CMK (cell line): Measurements from ENCODE around the gene DNAL4.

Experiments used
- DNase-seq: peaks from one replicate; pipeline ENCODE4 v3.0.0-alpha.2; 2010; ENCODE audit warnings: low read depth

DNAL4 gene

GRCh38 chr22:38756711-38757463, 37.1 kb downstream of the DNAL4 start:
- DNase-seq: no peak

GRCh38 chr22:38755911-38756532, 37.9 kb downstream of the DNAL4 start, which contains the start of gene SUN2:
Gene SUN2, minus strand, starts transcription at chr22:38755998. Its CDS starts 3,370 bp downstream, at chr22:38752628.
- DNase-seq: peak; percentile 74

- no peak for DNase-seq
These were observed 38.6 kb downstream of the DNAL4 start for GRCh38 chr22:38755155-38755910.

- DNase-seq: no peak
These were observed 39.2 kb downstream of the DNAL4 start for GRCh38 chr22:38754751-38755154.

DNA sequence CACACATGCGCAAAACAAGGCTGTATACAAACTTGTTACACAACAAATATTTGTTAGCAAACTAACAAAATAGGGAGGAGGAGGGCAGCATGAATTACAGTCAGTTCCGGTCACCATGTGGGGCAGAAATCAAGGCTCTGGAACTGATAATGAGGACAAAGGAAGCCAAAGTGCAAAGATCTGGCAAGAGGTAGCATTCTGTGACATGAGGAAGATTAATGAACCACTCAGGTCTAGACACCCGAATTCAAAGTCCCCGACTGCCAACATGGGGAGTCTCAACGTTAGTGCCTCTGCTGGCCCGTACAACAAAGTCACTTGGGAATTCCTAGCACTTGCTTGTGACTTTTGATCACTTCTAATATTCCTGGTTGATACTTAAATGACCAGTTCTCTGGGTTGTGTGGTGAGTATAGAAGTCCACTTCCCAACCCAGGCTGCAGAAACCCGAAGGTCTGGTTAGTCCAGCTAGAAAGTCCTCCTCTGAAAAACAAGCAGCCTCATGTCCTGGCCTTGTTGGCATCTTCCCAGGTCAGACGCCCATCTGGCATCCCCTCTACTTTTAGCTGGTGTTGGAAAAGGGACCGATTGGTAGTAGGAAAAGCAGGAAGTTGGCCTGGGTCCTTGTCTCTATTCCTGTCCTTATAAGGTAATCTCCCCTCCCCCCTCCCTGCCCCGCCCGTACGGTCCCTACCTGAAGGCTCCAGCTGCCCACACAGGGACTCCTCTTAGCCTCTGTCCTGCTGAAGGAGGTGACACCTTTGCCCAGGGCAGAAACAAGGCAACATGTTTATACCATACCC, 39.8 kb downstream of the DNAL4 start:
- DNase-seq: no peak

DNA sequence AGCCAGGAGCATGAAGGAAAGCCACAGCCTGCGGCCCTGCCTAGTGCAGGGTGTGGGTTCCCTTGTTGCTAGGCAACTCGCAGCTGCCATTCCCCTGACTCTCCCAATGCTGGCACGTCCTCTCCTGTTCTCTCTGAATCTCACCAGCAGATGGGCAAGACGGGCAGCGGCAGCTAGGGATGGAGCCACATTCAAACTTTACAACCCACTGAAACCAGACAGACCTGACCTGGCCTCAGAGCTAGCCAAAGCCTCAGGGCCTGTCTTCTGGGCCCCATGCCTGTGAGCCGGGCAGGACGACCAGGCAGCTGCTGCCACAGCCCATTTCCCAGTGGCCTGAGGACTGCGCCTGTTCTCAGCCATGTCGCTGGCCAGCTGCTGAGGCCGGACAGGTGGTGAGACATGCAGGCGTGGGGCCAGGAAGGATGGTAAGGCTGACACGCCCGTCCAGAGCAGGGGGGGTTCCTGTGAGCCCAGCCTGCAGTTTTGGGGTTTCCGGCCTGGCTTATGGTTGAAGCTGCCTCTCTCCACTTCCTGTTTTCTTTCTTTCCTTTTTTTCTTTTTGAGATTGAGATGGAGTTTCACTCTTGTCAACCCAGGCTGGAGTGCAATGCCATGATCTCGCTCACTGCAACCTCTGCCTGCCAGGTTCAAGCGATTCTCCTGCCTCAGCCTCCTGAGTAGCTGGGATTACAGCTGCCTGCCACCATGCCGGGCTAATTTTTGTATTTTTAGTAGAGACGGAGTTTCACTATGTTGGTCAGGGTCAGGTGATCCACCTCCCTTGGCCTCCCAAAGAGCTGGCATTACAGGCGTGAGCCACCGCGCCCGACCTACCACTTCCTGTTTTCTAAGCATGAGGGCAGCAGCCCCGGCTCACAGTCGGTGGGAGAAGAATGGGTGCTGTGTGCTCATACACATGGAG, 42.3 kb downstream of the DNAL4 start:
- DNase-seq: no peak

- no peak for DNase-seq
These were observed 42.9 kb downstream of the DNAL4 start for GRCh38 chr22:38751066-38751421.

DNA sequence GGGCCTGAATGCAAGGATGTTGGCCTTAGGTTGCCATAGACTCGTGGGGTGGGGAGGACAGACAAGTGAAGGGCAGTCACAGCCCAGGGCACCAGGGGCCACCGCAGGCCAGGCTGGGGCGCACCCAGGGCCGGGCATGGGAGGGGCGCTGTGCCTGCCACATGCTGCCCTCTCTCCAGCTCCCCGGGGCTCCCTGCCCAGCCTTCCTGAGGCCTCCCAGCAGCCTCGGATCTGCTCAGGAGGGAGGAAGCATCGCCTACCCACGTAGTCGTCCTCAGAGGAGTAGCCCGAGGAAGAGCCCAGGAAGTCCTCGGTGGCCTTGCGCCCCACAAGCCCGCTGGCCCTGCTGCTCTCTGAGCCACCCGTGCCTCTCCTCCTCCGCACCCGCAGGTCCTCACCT, 43.3 kb downstream of the DNAL4 start:
- DNase-seq: no peak

- no peak for DNase-seq
These were observed 43.8 kb downstream of the DNAL4 start for GRCh38 chr22:38750104-38750503.

- no peak for DNase-seq
These were observed 45.3 kb downstream of the DNAL4 start for GRCh38 chr22:38748487-38749136.

DNA sequence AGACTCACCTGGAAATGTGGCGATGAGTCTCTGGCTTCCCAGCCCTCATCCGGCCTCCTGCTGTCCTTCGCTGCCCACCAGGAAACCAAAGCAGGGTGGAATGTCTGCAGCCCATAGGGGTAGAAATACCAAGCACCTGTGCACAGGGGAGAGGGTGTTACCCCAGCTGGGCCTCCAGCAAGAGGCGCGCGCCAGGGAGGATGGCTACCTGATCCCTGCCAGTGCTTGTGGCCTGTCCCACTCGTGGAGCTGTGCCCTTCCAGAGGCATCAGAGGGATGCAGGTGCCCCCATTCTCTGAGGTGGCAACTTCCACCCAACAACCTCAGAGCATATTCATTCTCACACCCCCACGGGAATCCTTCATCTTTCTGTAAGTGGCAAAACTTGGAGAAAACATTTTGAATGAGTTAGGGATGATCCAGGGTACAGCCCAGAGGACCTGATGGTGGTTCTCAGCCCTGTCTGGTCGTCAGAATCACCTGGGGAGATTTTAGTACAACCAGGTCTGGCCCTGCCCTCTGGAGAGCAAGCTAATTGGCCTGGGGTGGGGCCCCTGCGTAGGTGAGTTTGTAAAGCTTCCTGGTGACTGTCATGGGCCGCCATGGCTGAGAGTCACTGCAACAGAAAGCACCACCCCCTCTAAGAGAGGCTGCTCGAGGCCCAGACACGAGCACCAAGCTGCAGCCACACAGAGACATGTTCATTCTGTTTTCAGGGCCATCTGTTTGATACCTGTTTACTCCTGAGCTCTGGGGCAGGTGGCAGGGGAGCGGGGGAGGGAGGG, 48.1 kb downstream of the DNAL4 start:
- no peak for DNase-seq

GRCh38 chr22:38744981-38745380, 49.0 kb downstream of the DNAL4 start:
- DNase-seq: no peak

DNA sequence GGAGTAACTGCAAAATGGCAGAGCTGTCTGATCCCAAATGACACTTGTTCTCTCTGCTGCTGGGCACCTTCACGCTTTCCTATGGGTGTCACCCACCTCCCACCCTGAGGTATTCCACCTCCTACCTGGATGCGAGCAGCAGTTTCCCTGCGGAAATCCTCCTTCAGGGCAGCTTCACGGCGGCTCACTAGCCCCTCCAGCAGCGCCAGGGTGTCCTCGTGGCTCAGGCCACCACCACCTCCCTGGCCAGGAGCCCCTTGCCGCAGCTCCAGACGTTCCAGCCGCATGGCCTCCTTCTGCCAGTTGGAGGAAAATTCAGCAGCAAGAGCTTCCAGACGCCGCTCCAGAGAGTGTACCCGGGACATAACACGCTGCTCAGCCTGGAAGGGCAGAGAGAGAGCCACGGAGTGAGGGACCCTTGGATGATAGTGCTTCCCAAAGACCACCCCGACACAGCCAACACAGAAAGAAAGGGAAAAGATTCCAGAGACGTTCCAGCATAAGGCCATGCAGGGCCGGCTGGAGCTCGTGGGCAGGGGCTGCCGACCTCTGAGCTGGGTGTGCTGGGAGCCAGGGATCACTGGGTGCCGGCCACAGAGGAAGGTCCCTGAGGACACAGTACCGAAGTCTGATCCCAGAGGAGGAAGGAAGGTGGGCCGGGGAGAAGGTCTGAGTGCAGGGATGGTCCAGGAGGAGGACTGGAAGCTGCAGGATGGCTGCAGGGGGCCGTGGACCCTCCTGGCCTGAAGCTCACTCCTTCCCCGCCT, 51.6 kb downstream of the DNAL4 start:
- DNase-seq: no peak

GRCh38 chr22:38741576-38741975, 52.4 kb downstream of the DNAL4 start:
- no peak for DNase-seq

- DNase-seq: no peak
These were observed 52.8 kb downstream of the DNAL4 start for GRCh38 chr22:38741166-38741565.

DNA sequence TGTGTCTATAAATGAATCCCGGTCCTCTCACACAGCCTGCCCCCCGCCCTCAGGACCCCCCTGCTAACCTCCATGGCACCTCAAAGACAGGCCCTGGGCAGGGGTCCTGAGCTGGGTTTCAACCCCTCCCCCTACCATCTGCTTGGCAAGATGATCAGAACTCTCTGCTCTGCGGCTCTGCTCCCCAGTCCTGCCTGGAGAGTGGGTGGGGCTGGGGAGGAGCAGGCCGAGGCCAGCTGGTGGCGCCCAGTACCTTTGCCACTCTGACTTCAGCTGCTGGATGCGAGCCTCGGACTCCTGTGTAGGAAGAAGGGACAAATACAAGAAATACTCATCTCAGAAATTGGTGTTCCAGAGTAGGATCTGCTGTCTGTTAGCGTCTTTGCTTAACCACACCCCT, 53.2 kb downstream of the DNAL4 start:
- DNase-seq: no peak

GRCh38 chr22:38740116-38740723, 53.7 kb downstream of the DNAL4 start:
- no peak for DNase-seq

DNA sequence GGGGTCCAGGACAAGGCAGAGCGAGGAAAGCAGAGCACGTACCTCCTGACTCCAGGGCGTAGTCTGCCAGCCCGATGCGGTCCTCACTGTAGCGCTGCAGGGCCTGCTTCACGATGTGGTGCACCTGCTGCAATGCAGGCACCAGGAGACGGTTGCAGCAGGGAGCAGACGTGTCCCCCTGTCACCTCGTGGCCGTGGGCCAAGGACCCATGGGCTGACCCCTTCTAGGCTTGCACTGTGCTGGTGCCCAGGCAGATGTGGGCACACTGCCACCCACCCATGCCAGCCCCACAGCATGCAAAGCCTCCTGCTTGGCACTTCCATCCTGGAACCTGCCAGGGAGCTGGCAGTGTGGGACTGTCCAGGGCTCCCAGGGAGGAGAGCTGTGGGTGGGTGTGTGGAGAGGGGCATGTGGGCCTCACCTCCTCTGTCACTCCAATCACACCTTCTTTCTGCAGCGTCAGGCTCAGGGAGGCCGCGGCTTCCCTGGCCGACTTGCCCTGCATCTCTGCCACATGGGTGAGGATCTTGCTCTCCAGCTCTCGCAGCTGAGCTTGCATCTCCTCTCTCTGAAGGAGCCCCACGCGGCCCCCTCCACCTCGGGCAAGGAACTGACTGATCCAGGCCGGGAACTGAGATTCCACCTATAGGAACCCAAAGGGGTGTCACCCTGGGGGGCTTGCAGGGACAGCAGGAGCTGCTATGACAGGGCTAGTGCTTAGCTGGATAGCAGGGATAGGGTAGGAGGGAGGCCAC, 54.5 kb downstream of the DNAL4 start:
- DNase-seq: no peak
